ENCODE measurements around the gene DGKZ. TPM values are rescaled to one million over a fixed set of nuclear protein-coding genes. Genes with fewer than 3 reads are reported as not detected.

The DGKZ gene
- total and polyA plus RNA-seq, 4 donors, result 4.6 to 24.3 (median 14.4) TPM

DNA sequence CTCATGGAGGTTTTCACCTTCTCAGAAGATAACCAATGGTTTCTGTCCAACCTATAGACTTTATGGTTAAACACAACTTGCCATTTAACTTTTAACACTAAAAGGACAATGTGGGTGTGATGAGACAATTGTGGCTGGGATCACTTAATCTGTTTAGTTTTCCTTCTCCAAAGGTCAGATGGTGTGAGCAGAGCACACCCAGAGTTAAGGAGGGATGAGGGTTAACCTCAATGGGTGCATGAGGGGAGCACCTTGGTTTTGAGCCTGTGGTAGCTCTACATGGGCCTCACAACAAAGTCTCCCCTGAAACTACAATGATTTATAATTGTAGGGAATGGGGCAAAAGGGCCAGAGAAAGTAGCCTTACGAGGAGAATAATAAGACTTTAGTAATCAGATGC is 73.2 kb downstream of the DGKZ start:
- H3K36me3 ChIP-seq (ENCODE audit: control insufficient read depth in 4 of 4, insufficient read depth in 3 of 4, low read depth in 1 of 4, low read length in 3 of 4), result peaks cover 3 to 21% (median 16%) of the 10 kb centered on the region in 4 donors
- H3K9ac ChIP-seq (ENCODE audit: low read depth in 1 of 2, low read length in 2 of 2), result no peak overlapping the region
- no peaks in the 10 kb centered on the region for H3K27me3 ChIP-seq (ENCODE audit: control insufficient read depth in 4 of 4, insufficient read depth in 4 of 4, low read length in 3 of 4)
- H3K4me1 ChIP-seq (ENCODE audit: control insufficient read depth in 4 of 4, insufficient read depth in 4 of 4, low read length in 3 of 4), result no peaks in the 10 kb centered on the region
- H3K4me3 ChIP-seq (ENCODE audit: low read depth in 1 of 3, low read length in 3 of 3), result no peak overlapping the region
- TF ChIP-seq GABPA (IDR thresholded peaks at IDR 0.05 in 1 of 2, conservative IDR thresholded peaks at IDR 0.05 in 1 of 2), result no peak
- TF ChIP-seq, protein P1, sequence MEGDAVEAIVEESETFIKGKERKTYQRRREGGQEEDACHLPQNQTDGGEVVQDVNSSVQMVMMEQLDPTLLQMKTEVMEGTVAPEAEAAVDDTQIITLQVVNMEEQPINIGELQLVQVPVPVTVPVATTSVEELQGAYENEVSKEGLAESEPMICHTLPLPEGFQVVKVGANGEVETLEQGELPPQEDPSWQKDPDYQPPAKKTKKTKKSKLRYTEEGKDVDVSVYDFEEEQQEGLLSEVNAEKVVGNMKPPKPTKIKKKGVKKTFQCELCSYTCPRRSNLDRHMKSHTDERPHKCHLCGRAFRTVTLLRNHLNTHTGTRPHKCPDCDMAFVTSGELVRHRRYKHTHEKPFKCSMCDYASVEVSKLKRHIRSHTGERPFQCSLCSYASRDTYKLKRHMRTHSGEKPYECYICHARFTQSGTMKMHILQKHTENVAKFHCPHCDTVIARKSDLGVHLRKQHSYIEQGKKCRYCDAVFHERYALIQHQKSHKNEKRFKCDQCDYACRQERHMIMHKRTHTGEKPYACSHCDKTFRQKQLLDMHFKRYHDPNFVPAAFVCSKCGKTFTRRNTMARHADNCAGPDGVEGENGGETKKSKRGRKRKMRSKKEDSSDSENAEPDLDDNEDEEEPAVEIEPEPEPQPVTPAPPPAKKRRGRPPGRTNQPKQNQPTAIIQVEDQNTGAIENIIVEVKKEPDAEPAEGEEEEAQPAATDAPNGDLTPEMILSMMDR (IDR thresholded peaks at IDR 0.05; ENCODE audit: low read depth, low read length, missing input control), result no peak
- TF ChIP-seq, protein P2, sequence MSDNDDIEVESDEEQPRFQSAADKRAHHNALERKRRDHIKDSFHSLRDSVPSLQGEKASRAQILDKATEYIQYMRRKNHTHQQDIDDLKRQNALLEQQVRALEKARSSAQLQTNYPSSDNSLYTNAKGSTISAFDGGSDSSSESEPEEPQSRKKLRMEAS (IDR thresholded peaks at IDR 0.05), result no peak
- TF ChIP-seq, protein P3, sequence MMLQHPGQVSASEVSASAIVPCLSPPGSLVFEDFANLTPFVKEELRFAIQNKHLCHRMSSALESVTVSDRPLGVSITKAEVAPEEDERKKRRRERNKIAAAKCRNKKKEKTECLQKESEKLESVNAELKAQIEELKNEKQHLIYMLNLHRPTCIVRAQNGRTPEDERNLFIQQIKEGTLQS (IDR thresholded peaks at IDR 0.05), result no peak
- TF ChIP-seq NR2F2 (IDR thresholded peaks at IDR 0.05), result no peak
- H3K9me3 ChIP-seq (ENCODE audit: control insufficient read depth in 4 of 4, low read length in 3 of 4), result no peaks in the 10 kb centered on the region
- no peak overlapping the region for H3K27ac ChIP-seq (ENCODE audit: low read depth in 1 of 2, low read length in 2 of 2)
- 94% methylated on average over 1 of the region's 1 CpG for WGBS
- DNase-seq (ENCODE audit: low spot score), result no peak

DNA sequence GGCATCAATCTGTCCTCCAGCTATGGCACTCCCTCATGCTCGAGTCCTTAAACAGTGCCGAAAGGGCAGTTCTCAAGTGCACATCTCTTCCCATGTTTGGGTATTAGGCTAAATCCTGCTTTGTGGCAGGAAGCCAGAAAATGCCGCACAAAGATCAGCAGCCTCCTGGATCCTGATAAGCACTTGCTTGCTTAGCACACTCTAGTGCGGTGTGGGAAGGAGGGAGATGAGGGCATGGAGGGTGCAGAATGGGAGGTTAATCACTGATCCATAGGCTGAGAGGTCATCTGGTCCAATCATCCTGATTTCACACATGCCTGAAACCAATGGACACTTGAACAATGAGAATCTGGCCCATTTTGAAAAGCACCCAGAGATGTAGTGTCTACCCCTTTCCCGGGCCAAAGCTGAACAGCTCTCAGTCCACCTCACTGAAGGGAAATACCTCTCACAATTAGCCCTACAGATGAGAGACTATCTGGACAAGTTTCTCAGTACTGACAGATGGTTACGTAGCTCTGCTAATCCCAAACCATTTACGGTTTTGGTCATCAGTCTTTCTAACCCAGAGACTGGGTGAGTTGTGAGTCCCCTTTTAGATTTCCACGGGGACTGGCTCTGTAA is 74.1 kb downstream of the DGKZ start:
- no peaks in the 10 kb centered on the region for H3K4me1 ChIP-seq (ENCODE audit: control insufficient read depth in 4 of 4, insufficient read depth in 4 of 4, low read length in 3 of 4)
- no peaks in the 10 kb centered on the region for H3K27me3 ChIP-seq (ENCODE audit: control insufficient read depth in 4 of 4, insufficient read depth in 4 of 4, low read length in 3 of 4)
- H3K9me3 ChIP-seq (ENCODE audit: control insufficient read depth in 4 of 4, low read length in 3 of 4), result no peaks in the 10 kb centered on the region
- DNase-seq (ENCODE audit: low spot score), result no peak
- TF ChIP-seq, protein P4, sequence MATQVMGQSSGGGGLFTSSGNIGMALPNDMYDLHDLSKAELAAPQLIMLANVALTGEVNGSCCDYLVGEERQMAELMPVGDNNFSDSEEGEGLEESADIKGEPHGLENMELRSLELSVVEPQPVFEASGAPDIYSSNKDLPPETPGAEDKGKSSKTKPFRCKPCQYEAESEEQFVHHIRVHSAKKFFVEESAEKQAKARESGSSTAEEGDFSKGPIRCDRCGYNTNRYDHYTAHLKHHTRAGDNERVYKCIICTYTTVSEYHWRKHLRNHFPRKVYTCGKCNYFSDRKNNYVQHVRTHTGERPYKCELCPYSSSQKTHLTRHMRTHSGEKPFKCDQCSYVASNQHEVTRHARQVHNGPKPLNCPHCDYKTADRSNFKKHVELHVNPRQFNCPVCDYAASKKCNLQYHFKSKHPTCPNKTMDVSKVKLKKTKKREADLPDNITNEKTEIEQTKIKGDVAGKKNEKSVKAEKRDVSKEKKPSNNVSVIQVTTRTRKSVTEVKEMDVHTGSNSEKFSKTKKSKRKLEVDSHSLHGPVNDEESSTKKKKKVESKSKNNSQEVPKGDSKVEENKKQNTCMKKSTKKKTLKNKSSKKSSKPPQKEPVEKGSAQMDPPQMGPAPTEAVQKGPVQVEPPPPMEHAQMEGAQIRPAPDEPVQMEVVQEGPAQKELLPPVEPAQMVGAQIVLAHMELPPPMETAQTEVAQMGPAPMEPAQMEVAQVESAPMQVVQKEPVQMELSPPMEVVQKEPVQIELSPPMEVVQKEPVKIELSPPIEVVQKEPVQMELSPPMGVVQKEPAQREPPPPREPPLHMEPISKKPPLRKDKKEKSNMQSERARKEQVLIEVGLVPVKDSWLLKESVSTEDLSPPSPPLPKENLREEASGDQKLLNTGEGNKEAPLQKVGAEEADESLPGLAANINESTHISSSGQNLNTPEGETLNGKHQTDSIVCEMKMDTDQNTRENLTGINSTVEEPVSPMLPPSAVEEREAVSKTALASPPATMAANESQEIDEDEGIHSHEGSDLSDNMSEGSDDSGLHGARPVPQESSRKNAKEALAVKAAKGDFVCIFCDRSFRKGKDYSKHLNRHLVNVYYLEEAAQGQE (IDR thresholded peaks at IDR 0.05), result no peak
- TF ChIP-seq FOXA2 (IDR thresholded peaks at IDR 0.05) (no peak), YY1 (IDR thresholded peaks at IDR 0.05) (no peak), RXRA (IDR thresholded peaks at IDR 0.05) (no peak), HNF4G (IDR thresholded peaks at IDR 0.05) (no peak), HNF4A (conservative IDR thresholded peaks at IDR 0.05) (no peak), NR2F2 (IDR thresholded peaks at IDR 0.05) (no peak), FOXA1 (IDR thresholded peaks at IDR 0.05) (no peak), TAF1 (conservative IDR thresholded peaks at IDR 0.05) (no peak), JUND (IDR thresholded peaks at IDR 0.05) (no peak), RAD21 (IDR thresholded peaks at IDR 0.05) (no peak), SP1 (IDR thresholded peaks at IDR 0.05) (no peak)
- TF ChIP-seq, protein P1 (IDR thresholded peaks at IDR 0.05; ENCODE audit: low read depth, low read length, missing input control), result no peak
- TF ChIP-seq, protein P5, sequence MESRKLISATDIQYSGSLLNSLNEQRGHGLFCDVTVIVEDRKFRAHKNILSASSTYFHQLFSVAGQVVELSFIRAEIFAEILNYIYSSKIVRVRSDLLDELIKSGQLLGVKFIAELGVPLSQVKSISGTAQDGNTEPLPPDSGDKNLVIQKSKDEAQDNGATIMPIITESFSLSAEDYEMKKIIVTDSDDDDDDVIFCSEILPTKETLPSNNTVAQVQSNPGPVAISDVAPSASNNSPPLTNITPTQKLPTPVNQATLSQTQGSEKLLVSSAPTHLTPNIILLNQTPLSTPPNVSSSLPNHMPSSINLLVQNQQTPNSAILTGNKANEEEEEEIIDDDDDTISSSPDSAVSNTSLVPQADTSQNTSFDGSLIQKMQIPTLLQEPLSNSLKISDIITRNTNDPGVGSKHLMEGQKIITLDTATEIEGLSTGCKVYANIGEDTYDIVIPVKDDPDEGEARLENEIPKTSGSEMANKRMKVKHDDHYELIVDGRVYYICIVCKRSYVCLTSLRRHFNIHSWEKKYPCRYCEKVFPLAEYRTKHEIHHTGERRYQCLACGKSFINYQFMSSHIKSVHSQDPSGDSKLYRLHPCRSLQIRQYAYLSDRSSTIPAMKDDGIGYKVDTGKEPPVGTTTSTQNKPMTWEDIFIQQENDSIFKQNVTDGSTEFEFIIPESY (IDR thresholded peaks at IDR 0.05), result no peak
- TF ChIP-seq, protein P2 (IDR thresholded peaks at IDR 0.05), result no peak
- no peak overlapping the region for H3K27ac ChIP-seq (ENCODE audit: low read depth in 1 of 2, low read length in 2 of 2)
- peaks cover 3 to 17% (median 10%) of the 10 kb centered on the region in 4 donors for H3K36me3 ChIP-seq (ENCODE audit: control insufficient read depth in 4 of 4, insufficient read depth in 3 of 4, low read depth in 1 of 4, low read length in 3 of 4)
- WGBS, result 86% methylated on average over 8 of the region's 8 CpGs
- no peak overlapping the region for H3K9ac ChIP-seq (ENCODE audit: low read depth in 1 of 2, low read length in 2 of 2)
- H3K4me3 ChIP-seq (ENCODE audit: low read depth in 1 of 3, low read length in 3 of 3), result no peak overlapping the region

All from liver (tissue), 9 donors.